GM21423 (cell line): Measurements from ENCODE around the gene MAD1L1.
A peak's percentile ranks its signal among the peaks of the same experiment; 100 is the strongest.

Experiments used
- ATAC-seq: cut with Tn5 transposase; IDR thresholded peaks from one replicate; pipeline ENCODE4 v1.9.1; 2021; ENCODE audit warnings: mild to moderate bottlenecking, moderate library complexity; ENCODE audit not compliant: unreplicated experiment

MAD1L1 gene

GRCh38 chr7:2242541-2243429, 10.0 kb upstream of the MAD1L1 start:
- no peak for ATAC-seq

- peak; percentile 76 for ATAC-seq
These were observed 9.1 kb upstream of the MAD1L1 start, which contains the start of the genes MRM2 and NUDT1 for GRCh38 chr7:2241580-2242540. Gene MRM2 (minus strand): TSS chr7:2242205. CDS start chr7:2242169, 36 bp downstream. Gene NUDT1 (plus strand): TSS chr7:2242226. CDS start chr7:2244575, 2,349 bp downstream.

- ATAC-seq: no peak
These were observed 6.5 kb upstream of the MAD1L1 start for GRCh38 chr7:2239242-2239641.

GRCh38 chr7:2237109-2237602, 4.4 kb upstream of the MAD1L1 start:
- peak; percentile 62 for ATAC-seq

GRCh38 chr7:2233926-2234325, 1.2 kb upstream of the MAD1L1 start:
- no peak for ATAC-seq

GRCh38 chr7:2231992-2232765, 566 bp downstream of the MAD1L1 start:
- ATAC-seq: peak; percentile 18

- no peak for ATAC-seq
These were observed 1.9 kb downstream of the MAD1L1 start for GRCh38 chr7:2230882-2231281.

GRCh38 chr7:2230226-2230625, 2.5 kb downstream of the MAD1L1 start:
- ATAC-seq: no peak

GRCh38 chr7:2229467-2229866, 3.3 kb downstream of the MAD1L1 start:
- no peak for ATAC-seq

- no peak for ATAC-seq
These were observed 3.8 kb downstream of the MAD1L1 start for GRCh38 chr7:2228921-2229320.

- ATAC-seq: no peak
These were observed 5.0 kb downstream of the MAD1L1 start for GRCh38 chr7:2227699-2228098.

- ATAC-seq: no peak
These were observed 6.9 kb downstream of the MAD1L1 start for GRCh38 chr7:2225830-2226229.

- ATAC-seq: no peak
These were observed 7.4 kb downstream of the MAD1L1 start for GRCh38 chr7:2225336-2225735.

- no peak for ATAC-seq
These were observed 7.8 kb downstream of the MAD1L1 start for GRCh38 chr7:2224934-2225333.

GRCh38 chr7:2224491-2224928, 8.2 kb downstream of the MAD1L1 start:
- ATAC-seq: no peak

- no peak for ATAC-seq
These were observed 9.4 kb downstream of the MAD1L1 start for GRCh38 chr7:2223321-2223720.

- ATAC-seq: no peak
These were observed 10.2 kb downstream of the MAD1L1 start for GRCh38 chr7:2222516-2222915.

GRCh38 chr7:2220954-2221353, 11.8 kb downstream of the MAD1L1 start:
- ATAC-seq: no peak

GRCh38 chr7:2220506-2220905, 12.2 kb downstream of the MAD1L1 start:
- ATAC-seq: no peak

- ATAC-seq: no peak
These were observed 12.7 kb downstream of the MAD1L1 start for GRCh38 chr7:2220030-2220429.
